Osteocyte (in vitro differentiated cells): ENCODE data around the gene ITGB7. TPM values are rescaled to one million over a fixed set of nuclear protein-coding genes. Genes with fewer than 3 reads are reported as not detected.

Experiments
- DNase-seq: peaks from one replicate; pipeline ENCODE4 v3.0.0; 2021; ENCODE audit warnings: mixed read lengths; ENCODE audit not compliant: unreplicated experiment; ENCODE audit errors: extremely low spot score
- H3K27ac Mint-ChIP-seq: one replicate; pipeline ENCODE4 v1.8.0; 2021; ENCODE audit warnings: mild to moderate bottlenecking, mixed read lengths; ENCODE audit not compliant: unreplicated experiment
- H3K27me3 Mint-ChIP-seq: one replicate; pipeline ENCODE4 v1.8.0; 2021; ENCODE audit warnings: mixed read lengths; ENCODE audit not compliant: unreplicated experiment
- H3K36me3 Mint-ChIP-seq: one replicate; pipeline ENCODE4 v1.8.0; 2021; ENCODE audit warnings: mixed read lengths; ENCODE audit not compliant: unreplicated experiment
- H3K4me1 Mint-ChIP-seq: one replicate; pipeline ENCODE4 v1.8.0; 2021; ENCODE audit warnings: mixed read lengths; ENCODE audit not compliant: unreplicated experiment
- H3K4me3 Mint-ChIP-seq: one replicate; pipeline ENCODE4 v1.8.0; 2021; ENCODE audit warnings: mild to moderate bottlenecking, moderate library complexity, mixed read lengths; ENCODE audit not compliant: unreplicated experiment
- H3K9me3 Mint-ChIP-seq: one replicate; pipeline ENCODE4 v1.8.0; 2021; ENCODE audit warnings: mixed read lengths; ENCODE audit not compliant: unreplicated experiment
- CTCF ChIP-seq: fragments of 200-600 bp; sonication (generic); IDR thresholded peaks from 2 replicates; pipeline ENCODE4 v1.5.0; 2021; ENCODE audit warnings: antibody characterized with exemption, mild to moderate bottlenecking, moderate library complexity
- total RNA-seq: library from RNA; stranded (reverse); gene quantifications from 2 replicates; pipeline ENCODE4 v1.2.1, GENCODE V29; 2021

The ITGB7 gene
- total RNA-seq, 1 donor from 2014 or later, result 0.83 TPM

GRCh38 chr12:53233671-53234121 is 26.6 kb upstream of the ITGB7 start:
- Mint-ChIP-seq H3K9me3 (no peaks in the 10 kb centered on the region), H3K4me3 (no peak overlapping the region), H3K27ac (peak overlapping the region; percentile 14), H3K36me3 (no peaks in the 10 kb centered on the region), H3K4me1 (peaks cover 51% of the 10 kb centered on the region), H3K27me3 (peaks cover 9% of the 10 kb centered on the region)
- TF ChIP-seq CTCF, result no peak
- no peak for DNase-seq

- no peaks in the 10 kb centered on the region for H3K9me3 Mint-ChIP-seq
- H3K4me1 Mint-ChIP-seq, result peaks cover 54% of the 10 kb centered on the region
- peak overlapping the region; percentile 83 for H3K4me3 Mint-ChIP-seq
- no peak for DNase-seq
- no peaks in the 10 kb centered on the region for H3K36me3 Mint-ChIP-seq
- TF ChIP-seq CTCF, result no peak
- peaks cover 9% of the 10 kb centered on the region for H3K27me3 Mint-ChIP-seq
- peak overlapping the region; percentile 78 for H3K27ac Mint-ChIP-seq
Observed at GRCh38 chr12:53232646-53233461, 25.8 kb upstream of the ITGB7 start.

DNA sequence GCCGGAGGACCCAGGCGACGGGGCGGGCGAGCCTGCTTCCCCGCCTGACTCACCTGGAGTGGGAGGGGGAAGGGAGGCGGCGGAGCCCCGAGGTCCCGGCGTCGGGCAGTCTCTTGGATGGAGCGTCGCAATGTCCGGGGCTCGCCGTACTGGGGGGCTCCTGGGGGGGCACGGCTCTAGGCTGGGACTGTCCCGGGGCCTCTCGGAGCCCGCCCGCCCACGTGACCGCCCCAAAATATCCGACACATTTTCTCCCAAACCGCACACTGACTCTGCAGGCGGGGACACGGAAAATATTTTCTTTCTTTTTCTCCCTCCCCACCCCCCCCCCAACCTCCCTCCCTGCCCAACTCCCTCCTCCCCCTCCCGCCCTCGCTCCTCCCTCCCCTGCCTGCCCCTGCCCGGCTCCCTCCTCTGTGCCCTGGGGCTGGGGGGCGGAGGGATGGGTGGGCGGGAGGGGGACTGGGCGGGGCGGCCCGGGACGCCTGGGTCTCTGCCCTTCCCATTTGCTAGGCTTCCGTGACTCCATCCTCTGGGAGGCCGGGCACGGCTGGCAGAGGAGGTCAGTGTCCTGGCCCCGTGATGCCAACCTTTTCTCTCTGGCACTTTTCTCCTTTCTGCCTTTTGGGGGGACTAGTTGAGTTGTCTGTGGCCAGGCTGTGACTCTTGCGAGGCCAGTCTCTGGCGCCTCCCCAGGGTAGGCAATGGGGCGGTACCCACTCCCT is 25.0 kb upstream of the ITGB7 start, which contains the start of gene RARG:
Gene RARG, minus strand, starts transcription at position 289 of the 725 bp plus-strand sequence. CDS start 4,664 bp downstream, outside the sequence.
- H3K27ac Mint-ChIP-seq, result peak within 1 kb of the TSS; percentile 78
- H3K36me3 Mint-ChIP-seq, result peaks cover under 1% of the 10 kb centered on the region
- H3K9me3 Mint-ChIP-seq, result no peaks in the 10 kb centered on the region
- peak; percentile 91 for DNase-seq
- H3K4me1 Mint-ChIP-seq, result peaks cover 55% of the 10 kb centered on the region
- peak within 1 kb of the TSS; percentile 83 for H3K4me3 Mint-ChIP-seq
- no peak for TF ChIP-seq CTCF
- peaks cover 5% of the 10 kb centered on the region for H3K27me3 Mint-ChIP-seq

GRCh38 chr12:53231671-53231920 is 24.5 kb upstream of the ITGB7 start:
- Mint-ChIP-seq H3K27ac (peak overlapping the region; percentile 65), H3K9me3 (no peaks in the 10 kb centered on the region), H3K4me3 (peak overlapping the region; percentile 74), H3K4me1 (peaks cover 56% of the 10 kb centered on the region), H3K36me3 (peaks cover 4% of the 10 kb centered on the region), H3K27me3 (peaks cover 2% of the 10 kb centered on the region)
- DNase-seq, result no peak
- no peak for TF ChIP-seq CTCF
